Neuronal stem cell (in vitro differentiated cells): ENCODE data around the gene CARD18. TPM values are rescaled to one million over a fixed set of nuclear protein-coding genes. Genes with fewer than 3 reads are reported as not detected.

Experiments used
- DNase-seq: peaks from one replicate; pipeline ENCODE4 v3.0.0-alpha.2; 2013; ENCODE audit warnings: low spot score
- H2AFZ ChIP-seq: one replicate; pipeline ENCODE4 v1.6.1; 2013; ENCODE audit warnings: mild to moderate bottlenecking, low read length, inconsistent platforms
- H2AK5ac ChIP-seq: 2 replicates; pipeline ENCODE4 v1.6.1; 2013; ENCODE audit warnings: low read depth, mild to moderate bottlenecking, inconsistent platforms, low read length, moderate library complexity, mixed read lengths
- H2BK120ac ChIP-seq: 2 replicates; pipeline ENCODE4 v1.6.1; 2013; ENCODE audit warnings: low read depth, mild to moderate bottlenecking, inconsistent platforms, low read length, moderate library complexity, mixed read lengths
- H2BK12ac ChIP-seq: one replicate; pipeline ENCODE4 v1.6.1; 2013; ENCODE audit warnings: low read length, inconsistent platforms
- H2BK15ac ChIP-seq: 2 replicates; pipeline ENCODE4 v1.6.1; 2013; ENCODE audit warnings: mild to moderate bottlenecking, low read length, inconsistent platforms, mixed read lengths
- H2BK5ac ChIP-seq: one replicate; pipeline ENCODE4 v1.6.1; 2013; ENCODE audit warnings: inconsistent platforms, mild to moderate bottlenecking, low read length, moderate library complexity
- H3K14ac ChIP-seq: one replicate; pipeline ENCODE4 v1.6.1; 2013; ENCODE audit warnings: low read length, inconsistent platforms
- H3K18ac ChIP-seq: 2 replicates; pipeline ENCODE4 v1.6.1; 2013; ENCODE audit warnings: low read length, inconsistent platforms
- H3K23ac ChIP-seq: 2 replicates; pipeline ENCODE4 v1.6.1; 2013; ENCODE audit warnings: low read depth, mild to moderate bottlenecking, mixed read lengths, low read length, inconsistent platforms; ENCODE audit not compliant: poor library complexity
- H3K27ac ChIP-seq: replicated peaks from 3 replicates; pipeline ENCODE4 v1.5.1; 2013; ENCODE audit warnings: low read length, inconsistent platforms
- H3K27me3 ChIP-seq, 3 experiments: 2 replicates each; pipeline ENCODE4 v1.6.1; 2013; ENCODE audit warnings: low read length in 3 of 3, mild to moderate bottlenecking in 2 of 3, inconsistent platforms in 1 of 3, low read depth in 1 of 3, mixed read lengths in 1 of 3, moderate library complexity in 1 of 3; ENCODE audit not compliant: control insufficient read depth in 3 of 3, insufficient read depth in 3 of 3
- H3K36me3 ChIP-seq, 2 donors: replicated peaks in 1 of 2; 2 replicates each; pipeline ENCODE4 v1.6.1; 2013; ENCODE audit warnings: low read length in 2 of 2; ENCODE audit not compliant: control insufficient read depth in 2 of 2, insufficient read depth in 2 of 2
- H3K4ac ChIP-seq: 2 replicates; pipeline ENCODE4 v1.6.1; 2013; ENCODE audit warnings: inconsistent platforms, mild to moderate bottlenecking, low read length, moderate library complexity
- H3K4me1 ChIP-seq, 2 donors: 1 replicate in 1 of 2; 2 replicates in 1 of 2; pipeline ENCODE4 v1.6.1; 2013; ENCODE audit warnings: low read length in 2 of 2, low read depth in 1 of 2; ENCODE audit not compliant: control insufficient read depth in 2 of 2, insufficient read depth in 1 of 2
- H3K4me2 ChIP-seq: one replicate; pipeline ENCODE4 v1.6.1; 2013; ENCODE audit warnings: mild to moderate bottlenecking, low read length, inconsistent platforms; ENCODE audit not compliant: insufficient read depth, poor library complexity, severe bottlenecking
- H3K4me3 ChIP-seq, 2 donors: 2 replicates each; pipeline ENCODE4 v1.5.1; 2013; ENCODE audit warnings: low read length in 2 of 2, mild to moderate bottlenecking in 2 of 2, inconsistent platforms in 1 of 2, moderate library complexity in 1 of 2
- H3K79me1 ChIP-seq: one replicate; pipeline ENCODE4 v1.6.1; 2013; ENCODE audit warnings: low read depth, mild to moderate bottlenecking, inconsistent platforms, low read length, moderate library complexity
- H3K9ac ChIP-seq: one replicate; pipeline ENCODE4 v1.6.1; 2013; ENCODE audit warnings: mild to moderate bottlenecking, low read depth, low read length, inconsistent platforms; ENCODE audit not compliant: poor library complexity
- H3K9me3 ChIP-seq, 2 donors: replicated peaks in 1 of 2; 2 replicates each; pipeline versions ENCODE3 to v1.6.1; 2013; ENCODE audit warnings: low read length in 2 of 2, mild to moderate bottlenecking in 2 of 2, inconsistent platforms in 1 of 2, low read depth in 1 of 2, mixed read lengths in 1 of 2, moderate library complexity in 1 of 2; ENCODE audit not compliant: control insufficient read depth in 2 of 2, insufficient read depth in 1 of 2
- H4K8ac ChIP-seq: one replicate; pipeline ENCODE4 v1.6.1; 2013; ENCODE audit warnings: low read depth, mild to moderate bottlenecking, inconsistent platforms, low read length, moderate library complexity
- H4K91ac ChIP-seq: one replicate; pipeline ENCODE4 v1.6.1; 2013; ENCODE audit warnings: low read length, low read depth, mild to moderate bottlenecking, inconsistent platforms; ENCODE audit not compliant: poor library complexity
- whole genome bisulfite sequencing, 2 donors: extraction: QIAGEN DNeasy Blood & Tissue Kit; methylation state at CpG; one replicate each; pipeline ENCODE4 v1.1.7; 2013; ENCODE audit warnings: missing lambda C conversion rate in 2 of 2, mixed read lengths in 1 of 2; ENCODE audit not compliant: insufficient read length in 2 of 2, insufficient replicate concordance in 1 of 2; ENCODE audit errors: extremely low coverage in 2 of 2; 5-methylcytosine and 5-hydroxymethylcytosine counted together
- polyA plus RNA-seq, 2 experiments: library from polyadenylated mRNA; stranded (reverse); fragments of 200-250 nt; gene quantifications; one replicate each; pipeline ENCODE4 v1.2.3, GENCODE V29; 2013

CARD18 gene, protein sequence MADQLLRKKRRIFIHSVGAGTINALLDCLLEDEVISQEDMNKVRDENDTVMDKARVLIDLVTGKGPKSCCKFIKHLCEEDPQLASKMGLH
- not detected for polyA plus RNA-seq (2013, experiment 1 of 2)
- polyA plus RNA-seq (2013, experiment 2 of 2): not detected

DNA sequence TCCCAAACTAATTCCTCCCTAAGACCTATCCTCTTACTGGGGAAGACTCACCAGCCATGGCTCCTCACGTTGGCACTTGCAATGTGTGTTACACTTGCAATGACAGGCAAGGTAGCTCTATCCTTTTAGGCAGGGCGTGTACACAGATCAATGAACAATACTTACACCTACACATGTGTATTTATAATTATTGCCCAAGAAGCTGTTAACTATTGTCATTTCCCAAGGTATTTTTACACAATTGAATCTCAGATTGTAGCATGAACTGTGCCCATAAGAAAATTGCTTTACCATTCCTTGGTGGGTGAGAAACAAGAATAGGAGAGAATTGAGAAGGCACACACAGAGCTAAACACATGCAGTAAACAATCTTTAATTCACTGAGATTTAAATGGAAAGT lies at the start of gene CARD18:
Gene CARD18, minus strand, starts transcription at position 101 of the 400 bp plus-strand sequence. Its CDS starts 43 bp downstream, at position 58.
- Histone ChIP-seq H3K27ac (no peak within 1 kb of the TSS), H3K27me3 (no peaks in the 10 kb centered on the region), H3K9me3 (no peaks in the 10 kb centered on the region), H3K79me1 (no peaks in the 10 kb centered on the region), H3K23ac (no peak within 1 kb of the TSS), H2BK5ac (no peak within 1 kb of the TSS), H4K8ac (no peak within 1 kb of the TSS), H3K9ac (no peak within 1 kb of the TSS), H3K4me2 (no peak within 1 kb of the TSS), H3K4me3 (no peak within 1 kb of the TSS), H3K18ac (no peak within 1 kb of the TSS), H2AK5ac (no peak within 1 kb of the TSS), H3K14ac (no peak within 1 kb of the TSS), H2AFZ (no peak within 1 kb of the TSS), H2BK12ac (no peak within 1 kb of the TSS), H4K91ac (no peak within 1 kb of the TSS), H2BK15ac (no peak within 1 kb of the TSS), H2BK120ac (no peak within 1 kb of the TSS), H3K36me3 (no peaks in the 10 kb centered on the region), H3K4ac (no peak within 1 kb of the TSS), H3K4me1 (no peaks in the 10 kb centered on the region)
- DNase-seq: no peak
- WGBS, 2 donors: no CpG with 5 or more reads among the region's 2 CpGs

DNA sequence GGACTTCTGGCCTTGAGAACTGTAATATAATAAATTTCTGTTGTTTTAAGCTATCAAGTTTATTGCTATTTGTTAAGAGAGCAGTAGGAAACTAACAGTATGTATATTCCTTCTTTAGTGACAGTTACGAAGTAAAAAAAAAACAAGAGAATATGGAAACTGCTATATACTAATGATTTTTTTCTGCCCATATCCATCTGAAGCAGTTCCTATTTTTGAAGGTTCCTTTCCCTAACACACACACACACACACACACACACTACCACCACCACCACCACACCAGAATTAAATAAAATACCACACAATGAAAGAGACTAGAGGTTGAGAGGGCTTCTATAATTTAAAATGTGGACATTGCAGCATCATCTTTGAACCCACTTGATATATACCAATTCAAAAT lies 44.4 kb upstream of the CARD18 start:
- no peak overlapping the region for H3K4me2 ChIP-seq
- no CpG with 5 or more reads among the region's 1 CpG for WGBS, 2 donors

GRCh38 chr11:105183426-105183825 lies 43.9 kb upstream of the CARD18 start:
- H3K4me3 ChIP-seq: no peak overlapping the region
- no peak overlapping the region for H3K4me2 ChIP-seq
- no CpG with 5 or more reads among the region's 3 CpGs for WGBS, 2 donors
- no peaks in the 10 kb centered on the region for H3K36me3 ChIP-seq
- H3K9me3 ChIP-seq: no peaks in the 10 kb centered on the region
- no peak overlapping the region for H4K8ac ChIP-seq
- no peak overlapping the region for H2AFZ ChIP-seq
- no peak overlapping the region for H3K4ac ChIP-seq
- H2BK120ac ChIP-seq: no peak overlapping the region
- H2BK15ac ChIP-seq: no peak overlapping the region
- H3K9ac ChIP-seq: no peak overlapping the region
- H3K79me1 ChIP-seq: no peaks in the 10 kb centered on the region
- no peak overlapping the region for H4K91ac ChIP-seq
- H2AK5ac ChIP-seq: no peak overlapping the region
- H3K18ac ChIP-seq: no peak overlapping the region
- H3K27me3 ChIP-seq: no peaks in the 10 kb centered on the region
- no peak overlapping the region for H3K27ac ChIP-seq
- no peak overlapping the region for H3K23ac ChIP-seq
- H3K14ac ChIP-seq: no peak overlapping the region
- no peaks in the 10 kb centered on the region for H3K4me1 ChIP-seq
- no peak overlapping the region for H2BK5ac ChIP-seq
- DNase-seq: no peak
- no peak overlapping the region for H2BK12ac ChIP-seq

More for the DNA sequence above, 44.4 kb upstream of the CARD18 start:
- H3K23ac ChIP-seq: no peak overlapping the region
- H2BK120ac ChIP-seq: no peak overlapping the region
- no peaks in the 10 kb centered on the region for H3K27me3 ChIP-seq
- H2BK12ac ChIP-seq: no peak overlapping the region
- H3K36me3 ChIP-seq: no peaks in the 10 kb centered on the region
- no peak overlapping the region for H2AK5ac ChIP-seq
- H2AFZ ChIP-seq: no peak overlapping the region
- H3K27ac ChIP-seq: no peak overlapping the region
- H3K18ac ChIP-seq: no peak overlapping the region
- no peaks in the 10 kb centered on the region for H3K79me1 ChIP-seq
- no peak for DNase-seq
- no peak overlapping the region for H4K91ac ChIP-seq
- no peaks in the 10 kb centered on the region for H3K9me3 ChIP-seq
- H3K9ac ChIP-seq: no peak overlapping the region
- no peaks in the 10 kb centered on the region for H3K4me1 ChIP-seq
- H3K14ac ChIP-seq: no peak overlapping the region
- no peak overlapping the region for H4K8ac ChIP-seq
- H3K4me3 ChIP-seq: no peak overlapping the region
- no peak overlapping the region for H3K4ac ChIP-seq
- no peak overlapping the region for H2BK15ac ChIP-seq
- no peak overlapping the region for H2BK5ac ChIP-seq

DNA sequence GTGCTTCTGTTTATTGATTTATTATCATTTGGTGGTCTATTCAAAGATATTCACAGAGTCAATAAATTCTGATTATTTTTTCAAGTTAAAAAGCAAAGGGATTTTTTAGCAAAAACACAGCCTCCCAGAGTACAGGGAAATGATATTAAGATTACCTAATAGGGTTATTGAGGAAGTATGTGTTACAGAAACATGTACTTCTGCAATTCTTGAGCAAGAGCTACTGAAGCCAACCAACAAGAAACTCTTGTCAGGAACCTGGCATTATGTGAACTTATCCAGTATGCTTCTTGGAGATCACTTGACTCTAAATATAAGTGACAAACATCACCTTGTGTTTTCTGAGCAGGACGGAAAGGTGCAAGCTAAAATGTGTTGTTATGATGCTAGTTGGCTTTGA lies 42.0 kb upstream of the CARD18 start:
- Histone ChIP-seq H3K4me1 (no peaks in the 10 kb centered on the region), H3K4ac (no peak overlapping the region), H2BK15ac (no peak overlapping the region), H4K91ac (no peak overlapping the region), H3K9me3 (no peaks in the 10 kb centered on the region), H3K36me3 (no peaks in the 10 kb centered on the region), H3K23ac (no peak overlapping the region), H2AK5ac (no peak overlapping the region), H3K4me2 (no peak overlapping the region), H3K14ac (no peak overlapping the region), H3K27me3 (no peaks in the 10 kb centered on the region), H2AFZ (no peak overlapping the region), H3K18ac (no peak overlapping the region), H2BK120ac (no peak overlapping the region), H3K79me1 (no peaks in the 10 kb centered on the region), H2BK12ac (no peak overlapping the region), H4K8ac (no peak overlapping the region), H2BK5ac (no peak overlapping the region), H3K9ac (no peak overlapping the region), H3K4me3 (no peak overlapping the region), H3K27ac (no peak overlapping the region)
- no CpG with 5 or more reads among the region's 1 CpG for WGBS, 2 donors
- no peak for DNase-seq
